HepG2 (cell line): ENCODE measurements around the gene PSAP. TPM values are rescaled to one million over a fixed set of nuclear protein-coding genes. Genes with fewer than 3 reads are reported as not detected.

Source experiments
- AHR ChIP-seq: IDR thresholded peaks from 2 replicates; pipeline ENCODE4 v1.6.1; 2018; ENCODE audit warnings: missing genetic modification reagents, missing compliant biosample characterization
- HES4 ChIP-seq: sonication (generic); formaldehyde crosslinking; IDR thresholded peaks from 2 replicates; pipeline ENCODE4 v1.9.0; 2021; ENCODE audit warnings: mild to moderate bottlenecking, missing genetic modification reagents, borderline replicate concordance
- HIC2 ChIP-seq: sonication (generic); formaldehyde crosslinking; IDR thresholded peaks from 2 replicates; pipeline ENCODE4 v1.9.0; 2022; ENCODE audit warnings: low read depth, missing genetic modification reagents
- JARID2 ChIP-seq: sonication (generic); formaldehyde crosslinking; IDR thresholded peaks from 2 replicates; pipeline ENCODE4 v1.8.1; 2023; ENCODE audit warnings: missing genetic modification reagents, inconsistent platforms; ENCODE audit not compliant: insufficient replicate concordance
- JUND ChIP-seq: sonication (generic); formaldehyde crosslinking; IDR thresholded peaks from 2 replicates; pipeline ENCODE4 v1.8.0; 2022; ENCODE audit warnings: mild to moderate bottlenecking, missing genetic modification reagents
- NPAS2 ChIP-seq: sonication (generic); formaldehyde crosslinking; IDR thresholded peaks from 2 replicates; pipeline ENCODE4 v1.8.0; 2022; ENCODE audit warnings: mild to moderate bottlenecking, missing genetic modification reagents, borderline replicate concordance
- NR0B2 ChIP-seq: sonication (generic); formaldehyde crosslinking; IDR thresholded peaks from 2 replicates; pipeline ENCODE4 v1.4.0; 2020; ENCODE audit warnings: mild to moderate bottlenecking, missing genetic modification reagents
- PAX8 ChIP-seq: sonication (generic); formaldehyde crosslinking; IDR thresholded peaks from 2 replicates; pipeline ENCODE4 v1.8.0; 2022; ENCODE audit warnings: mild to moderate bottlenecking, missing genetic modification reagents, borderline replicate concordance
- PCBP1 ChIP-seq: fragments of 200-400 bp; formaldehyde crosslinking; IDR thresholded peaks from 2 replicates; pipeline ENCODE4 v1.6.1; 2017; ENCODE audit warnings: mild to moderate bottlenecking, low read depth, low read length, borderline replicate concordance
- POLR2AphosphoS2 ChIP-seq: IDR thresholded peaks from 2 replicates; pipeline ENCODE4 v1.6.1; 2011; ENCODE audit warnings: low read depth, low read length, improper control_type of control experiment
- POLR2AphosphoS5 ChIP-seq: IDR thresholded peaks from 2 replicates; pipeline ENCODE4 v1.6.1; 2012; ENCODE audit warnings: low read depth, low read length
- PRMT3 ChIP-seq: sonication (generic); formaldehyde crosslinking; IDR thresholded peaks from 2 replicates; pipeline ENCODE4 v1.8.1; 2022; ENCODE audit warnings: low read depth, mild to moderate bottlenecking, moderate library complexity, missing genetic modification reagents, borderline replicate concordance
- PRPF4 ChIP-seq: fragments of 200-400 bp; formaldehyde crosslinking; IDR thresholded peaks from 2 replicates; pipeline ENCODE4 v1.6.1; 2016; ENCODE audit warnings: low read length, low read depth; ENCODE audit not compliant: poor library complexity, severe bottlenecking
- SETDB1 ChIP-seq: sonication (generic); formaldehyde crosslinking; IDR thresholded peaks from 2 replicates; pipeline ENCODE4 v1.5.1; 2020; ENCODE audit warnings: missing genetic modification reagents, mild to moderate bottlenecking, borderline replicate concordance
- SUZ12 ChIP-seq: fragments of 150-350 bp; IDR thresholded peaks from 2 replicates; pipeline ENCODE4 v1.6.1; 2014; ENCODE audit warnings: low read depth, low read length
- TAF1 ChIP-seq: sonication (generic); formaldehyde crosslinking; IDR thresholded peaks from 2 replicates; pipeline ENCODE4 v1.4.0; 2020; ENCODE audit warnings: missing genetic modification reagents
- TGIF2 ChIP-seq: IDR thresholded peaks from 2 replicates; pipeline ENCODE4 v1.6.1; 2016; ENCODE audit warnings: control low read depth, missing compliant biosample characterization
- TMF1 ChIP-seq: sonication (generic); formaldehyde crosslinking; IDR thresholded peaks from 2 replicates; pipeline ENCODE4 v1.8.1; 2022; ENCODE audit warnings: low read depth, missing genetic modification reagents
- TP53 ChIP-seq: sonication (generic); formaldehyde crosslinking; conservative IDR thresholded peaks from 2 replicates; pipeline ENCODE4 v1.4.0; 2020; ENCODE audit warnings: missing genetic modification reagents
- U2AF1 ChIP-seq: fragments of 200-400 bp; formaldehyde crosslinking; optimal IDR thresholded peaks from 2 replicates; pipeline ENCODE3; 2017; ENCODE audit warnings: mild to moderate bottlenecking, low read depth, low read length
- XBP1 ChIP-seq: sonication (generic); formaldehyde crosslinking; IDR thresholded peaks from 2 replicates; pipeline ENCODE4 v1.5.0; 2020; ENCODE audit warnings: missing genetic modification reagents
- XRCC5 ChIP-seq: fragments of 200-400 bp; formaldehyde crosslinking; optimal IDR thresholded peaks from 2 replicates; pipeline ENCODE3; 2017; ENCODE audit warnings: mild to moderate bottlenecking, low read length
- ZKSCAN1 ChIP-seq: fragments of 150-350 bp; IDR thresholded peaks from 2 replicates; pipeline ENCODE4 v1.6.1; 2014; ENCODE audit warnings: low read length
- ZNF101 ChIP-seq: sonication (generic); formaldehyde crosslinking; IDR thresholded peaks from 2 replicates; pipeline ENCODE4 v1.4.0; 2020; ENCODE audit warnings: mild to moderate bottlenecking, low read depth, missing genetic modification reagents, borderline replicate concordance
- ZNF329 ChIP-seq: sonication (generic); formaldehyde crosslinking; IDR thresholded peaks from 2 replicates; pipeline ENCODE4 v1.9.0; 2021; ENCODE audit warnings: low read depth, mild to moderate bottlenecking, missing genetic modification reagents
- ZNF644 ChIP-seq: IDR thresholded peaks from 2 replicates; pipeline ENCODE4 v1.6.1; 2016; ENCODE audit warnings: low read depth
- ZNF713 ChIP-seq: sonication (generic); formaldehyde crosslinking; IDR thresholded peaks from 2 replicates; pipeline ENCODE4 v1.4.0; 2020; ENCODE audit warnings: mild to moderate bottlenecking, missing genetic modification reagents
- ZNF766 ChIP-seq: sonication (generic); formaldehyde crosslinking; IDR thresholded peaks from 2 replicates; pipeline ENCODE4 v1.5.0; 2020; ENCODE audit warnings: missing genetic modification reagents, borderline replicate concordance
- ZNF768 ChIP-seq: sonication (generic); formaldehyde crosslinking; IDR thresholded peaks from 2 replicates; pipeline ENCODE4 v1.4.0; 2020; ENCODE audit warnings: missing genetic modification reagents
- polyA plus RNA-seq, 8 experiments: library from polyadenylated mRNA; depleted of rRNA in 3 of 8; stranded (reverse) in 7 of 8; unstranded in 1 of 8; fragments of >200 nt; fragmentation: Illumina TruSeq in 4 of 8; extraction: Trizol in 4 of 8; gene quantifications; 2 replicates each; pipeline versions ENCODE4 v1.2.1 to v1.2.3, GENCODE V29; 2011 to 2016; ENCODE audit warnings: low read depth in 4 of 8, missing spikeins in 1 of 8, mixed read lengths in 1 of 8; ENCODE audit not compliant: insufficient read depth in 1 of 8
- total RNA-seq, 5 experiments: library from RNA; depleted of rRNA; stranded (reverse); fragments of >200 nt; fragmentation: Illumina TruSeq; extraction: Trizol; gene quantifications; 2 replicates each; pipeline ENCODE4 v1.2.3, GENCODE V29; 2016; ENCODE audit warnings: low read depth in 1 of 5
- TF ChIP-seq, protein P1 (sequence below): sonication (generic); formaldehyde crosslinking; IDR thresholded peaks from 2 replicates; pipeline ENCODE4 v1.4.0; 2020; ENCODE audit warnings: missing genetic modification reagents

Gene PSAP
- total and polyA plus RNA-seq, 2 of the 13 experiments (the other 11 are each of a cell fraction or from before 2014, with no cell fraction given) = 323 to 643 TPM

GRCh38 chr10:71860243-71861029, 9.4 kb upstream of the PSAP start (continued):
- TF ChIP-seq SETDB1 (CRISPR knock-in tag) (no peak), TMF1 (CRISPR knock-in tag) (no peak), POLR2AphosphoS2 (no peak), AHR (CRISPR knock-in tag) (0 out of 2 replicates have a peak, but pooled peaks have one; percentile 77), ZNF329 (CRISPR knock-in tag) (no peak), TGIF2 (CRISPR knock-in tag) (peak; percentile 86), HES4 (CRISPR knock-in tag) (no peak), POLR2AphosphoS5 (no peak), ZNF644 (CRISPR knock-in tag) (peak; percentile 45; the same call in 1 of the 2 replicates), ZNF768 (0 out of 2 replicates have a peak, but pooled peaks have one; percentile 50), JARID2 (CRISPR knock-in tag) (no peak), PAX8 (CRISPR knock-in tag) (no peak), TP53 (no peak), NPAS2 (CRISPR knock-in tag) (no peak), ZNF713 (CRISPR knock-in tag) (no peak), SUZ12 (no peak), HIC2 (CRISPR knock-in tag) (no peak), TAF1 (CRISPR knock-in tag) (peak; percentile 39; the same call in 1 of the 2 replicates), U2AF1 (no peak), ZNF766 (CRISPR knock-in tag) (no peak), ZKSCAN1 (no peak), JUND (0 out of 2 replicates have a peak, but pooled peaks have one; percentile 18), PRMT3 (no peak), XBP1 (CRISPR knock-in tag) (no peak), PRPF4 (no peak), XRCC5 (peak; percentile 75), ZNF101 (CRISPR knock-in tag) (no peak), PCBP1 (no peak), NR0B2 (CRISPR knock-in tag) (no peak)
- TF ChIP-seq, protein P1, sequence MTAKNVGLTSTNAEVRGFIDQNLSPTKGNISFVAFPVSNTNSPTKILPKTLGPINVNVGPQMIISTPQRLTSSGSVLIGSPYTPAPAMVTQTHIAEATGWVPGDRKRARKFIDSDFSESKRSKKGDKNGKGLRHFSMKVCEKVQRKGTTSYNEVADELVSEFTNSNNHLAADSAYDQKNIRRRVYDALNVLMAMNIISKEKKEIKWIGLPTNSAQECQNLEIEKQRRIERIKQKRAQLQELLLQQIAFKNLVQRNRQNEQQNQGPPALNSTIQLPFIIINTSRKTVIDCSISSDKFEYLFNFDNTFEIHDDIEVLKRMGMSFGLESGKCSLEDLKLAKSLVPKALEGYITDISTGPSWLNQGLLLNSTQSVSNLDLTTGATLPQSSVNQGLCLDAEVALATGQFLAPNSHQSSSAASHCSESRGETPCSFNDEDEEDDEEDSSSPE (CRISPR knock-in tag) = no peak
